GM19455 (cell line): Measurements from ENCODE around the gene DUOXA1.
"Not testable (repeated sequence)": the region's sequence is repeated elsewhere in the genome, so short reads cannot be mapped to it uniquely, and the experiment has no call there.

ENCODE experiments used
- ATAC-seq: cut with Tn5 transposase; IDR thresholded peaks from one replicate; pipeline ENCODE4 v1.9.1; 2021; ENCODE audit not compliant: unreplicated experiment

DUOXA1 gene

DNA sequence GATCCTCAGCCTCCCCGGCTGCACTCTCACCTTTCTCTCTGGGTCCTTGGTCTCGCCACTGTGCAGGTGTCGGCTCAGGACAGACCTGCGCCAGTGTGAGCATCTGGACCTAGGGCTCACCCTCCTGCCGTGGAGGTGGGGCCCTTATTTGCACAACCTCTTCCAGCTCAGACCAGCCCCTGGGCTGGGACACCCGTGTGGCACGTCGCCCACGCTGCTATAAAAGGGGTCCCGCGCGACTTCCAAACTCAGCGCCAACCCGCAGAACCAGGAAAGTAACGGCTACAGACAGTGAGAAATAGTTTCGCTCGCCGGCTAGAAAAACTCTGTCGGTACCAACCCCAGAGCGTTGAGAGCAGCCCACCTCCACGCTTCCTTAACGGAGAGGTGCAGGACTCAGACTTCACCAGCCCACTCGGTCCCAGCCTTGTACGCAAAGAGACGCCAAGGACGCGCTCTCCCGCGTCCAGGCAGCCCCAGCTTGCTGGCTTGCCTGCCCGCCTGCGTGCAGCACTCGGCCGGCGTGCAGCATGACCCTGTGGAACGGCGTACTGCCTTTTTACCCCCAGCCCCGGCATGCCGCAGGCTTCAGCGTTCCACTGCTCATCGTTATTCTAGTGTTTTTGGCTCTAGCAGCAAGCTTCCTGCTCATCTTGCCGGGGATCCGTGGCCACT lies 15.5 kb downstream of the DUOXA1 start, which contains the start of the genes DUOX2 and DUOXA2:
TSS of gene DUOX2 (minus strand) at position 97 of the 675 bp plus-strand sequence. CDS start 761 bp downstream, outside the sequence.
TSS of gene DUOXA2 (plus strand) at position 251 of the 675 bp plus-strand sequence. CDS start at position 531, 280 bp downstream.
- ATAC-seq: no peak

DNA sequence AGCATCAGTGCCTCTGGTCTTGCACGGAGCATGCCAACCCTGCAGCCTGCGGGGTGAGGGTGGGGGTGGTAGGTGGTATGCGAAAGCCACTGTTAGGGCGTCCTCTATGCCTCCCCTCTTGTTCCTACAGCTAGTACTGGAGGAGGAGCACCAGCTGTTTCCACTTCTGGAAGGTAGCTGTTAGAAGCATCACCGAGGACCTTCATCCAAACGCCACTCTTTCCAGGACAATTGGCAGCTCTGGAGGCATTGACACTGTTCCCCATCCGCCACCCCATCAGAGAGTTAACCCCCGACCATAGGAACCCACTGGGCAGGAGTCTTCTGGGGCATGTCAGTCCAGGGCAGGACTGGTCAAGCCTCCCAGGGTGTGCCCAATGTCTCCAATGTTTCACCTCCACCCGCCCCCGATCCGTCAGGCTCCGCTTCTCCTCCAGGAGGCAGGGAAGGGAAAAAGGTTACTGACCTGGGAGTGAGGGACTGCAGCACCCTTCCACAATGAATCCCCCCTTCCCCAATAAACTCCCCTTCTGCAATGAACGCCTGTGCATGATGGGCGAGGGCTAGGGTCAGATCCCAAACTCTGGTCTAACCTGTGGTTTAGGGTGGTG lies 16.2 kb downstream of the DUOXA1 start:
- no peak for ATAC-seq

DNA sequence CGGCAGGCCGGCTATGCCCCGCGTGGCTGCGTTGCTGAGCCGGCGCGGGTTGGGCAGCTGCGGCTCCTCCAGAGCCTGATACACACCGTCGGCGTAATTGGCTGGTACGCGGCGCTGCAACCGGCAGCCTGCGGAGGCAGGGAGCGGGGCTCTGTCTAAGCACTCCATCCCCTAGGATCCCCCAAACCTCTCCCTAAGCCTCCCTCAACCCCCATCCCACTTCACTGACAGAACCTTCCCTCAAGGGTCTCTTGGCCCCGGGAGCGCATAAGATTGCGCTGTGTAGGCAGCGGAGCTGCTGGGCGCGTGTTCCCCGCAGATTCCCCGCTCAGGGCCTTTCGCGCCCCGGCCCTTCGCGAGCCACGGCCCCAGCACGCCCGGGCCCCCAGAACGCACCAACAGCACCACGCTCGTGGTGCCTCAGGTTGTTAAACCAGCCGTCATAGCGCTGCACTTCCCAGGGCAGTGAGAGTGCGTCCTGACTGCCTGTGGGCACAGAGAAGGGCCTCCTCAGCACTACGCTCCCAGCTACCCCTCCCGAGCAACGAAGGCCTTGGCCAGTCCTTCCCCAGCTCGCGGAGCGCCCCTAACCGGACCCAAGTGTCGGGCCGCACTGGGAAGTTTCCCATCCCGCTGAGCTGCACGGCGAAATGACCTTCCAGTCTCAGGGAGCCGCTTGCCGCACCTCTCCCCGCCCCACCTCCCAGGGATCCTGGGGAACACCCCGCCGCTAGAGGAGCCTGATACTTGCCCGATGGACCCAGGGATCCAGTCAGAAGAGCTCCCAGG lies 16.9 kb downstream of the DUOXA1 start:
- no peak for ATAC-seq

DNA sequence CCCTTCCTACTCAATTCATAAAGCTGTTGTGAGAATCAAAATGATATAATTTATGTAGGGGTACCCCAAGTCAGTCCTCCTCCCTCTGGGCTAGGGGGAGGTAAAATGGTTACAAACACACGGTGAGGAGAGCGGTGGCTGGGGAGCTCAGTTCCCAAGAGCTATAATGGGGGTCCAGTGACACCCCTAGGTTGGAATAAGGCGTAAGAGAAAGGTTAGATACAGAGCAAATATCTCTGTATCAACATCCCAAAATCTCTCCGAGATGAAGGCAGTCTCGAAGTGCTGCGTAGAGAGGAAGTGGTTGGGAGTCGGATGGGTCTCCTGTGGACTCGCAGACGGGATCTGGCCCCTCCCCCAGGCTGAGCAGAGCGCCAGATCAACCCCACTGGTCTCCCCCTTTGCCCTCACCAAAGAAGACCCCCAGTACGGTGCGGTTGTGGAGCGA lies 17.5 kb downstream of the DUOXA1 start:
- ATAC-seq: no peak

DNA sequence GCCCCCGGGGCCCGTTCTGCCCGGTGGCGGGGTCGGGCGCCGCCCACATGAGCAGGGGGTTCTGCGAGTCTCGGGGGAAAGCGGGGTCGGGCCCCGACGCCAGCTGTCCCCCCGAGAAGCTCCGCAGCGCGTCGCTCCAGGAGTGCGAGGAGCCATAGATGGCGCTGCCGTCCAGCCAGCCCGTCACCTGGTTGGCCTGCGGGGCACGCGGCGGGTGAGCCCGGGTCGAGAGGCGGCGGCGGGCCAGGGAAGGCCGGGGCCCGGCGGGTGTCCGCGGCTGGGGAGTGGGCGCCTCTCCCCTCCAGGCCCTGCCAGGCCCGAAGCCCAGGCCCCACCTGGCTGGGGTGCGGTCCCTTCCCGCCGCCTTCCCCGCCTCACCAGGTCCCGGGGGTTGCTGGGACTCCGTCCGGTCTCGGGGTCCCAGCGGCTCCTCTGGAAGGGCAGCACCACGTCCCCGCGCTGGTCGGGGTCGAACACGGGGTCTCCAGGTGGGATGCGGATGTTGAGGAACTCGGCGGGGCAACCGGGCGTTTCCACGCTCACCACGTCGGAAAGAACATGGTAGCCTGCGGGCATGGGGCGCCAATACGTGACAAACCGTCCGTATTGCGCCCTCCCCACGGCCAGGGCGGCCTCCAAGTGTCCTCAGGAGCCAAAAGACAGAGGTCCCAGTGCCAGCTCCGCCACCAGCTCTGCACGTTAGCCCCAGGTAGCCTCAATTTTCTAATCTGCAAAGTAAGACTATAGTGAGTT lies 18.1 kb downstream of the DUOXA1 start:
- ATAC-seq: no peak

DNA sequence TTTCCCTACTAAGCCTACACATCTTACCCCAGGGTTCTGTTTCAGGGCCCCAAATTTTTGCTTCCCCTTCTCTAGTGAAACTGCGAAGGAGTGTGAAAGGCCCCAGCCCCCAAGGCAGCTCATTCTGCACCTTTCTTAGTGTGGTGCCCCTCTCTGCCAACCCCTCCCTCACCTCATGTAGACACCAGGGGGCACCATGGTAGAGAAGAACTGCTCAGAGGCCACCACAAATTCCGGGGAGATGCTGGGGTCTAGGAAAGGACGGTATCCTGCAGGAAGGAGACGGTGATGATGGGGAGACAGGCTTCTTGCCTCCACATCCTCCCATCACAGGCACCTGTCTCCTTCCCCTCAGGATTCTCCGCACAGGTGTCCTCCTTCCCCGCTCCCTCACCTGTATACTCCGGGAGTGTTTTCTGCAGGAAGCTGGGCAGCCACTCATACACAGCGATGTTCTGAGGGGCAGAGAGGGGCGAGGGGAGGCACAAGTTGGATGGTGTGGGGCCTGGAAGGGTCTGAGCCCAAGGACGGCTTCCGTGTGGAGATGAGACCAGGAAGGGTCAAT lies 19.3 kb downstream of the DUOXA1 start:
- no peak for ATAC-seq

DNA sequence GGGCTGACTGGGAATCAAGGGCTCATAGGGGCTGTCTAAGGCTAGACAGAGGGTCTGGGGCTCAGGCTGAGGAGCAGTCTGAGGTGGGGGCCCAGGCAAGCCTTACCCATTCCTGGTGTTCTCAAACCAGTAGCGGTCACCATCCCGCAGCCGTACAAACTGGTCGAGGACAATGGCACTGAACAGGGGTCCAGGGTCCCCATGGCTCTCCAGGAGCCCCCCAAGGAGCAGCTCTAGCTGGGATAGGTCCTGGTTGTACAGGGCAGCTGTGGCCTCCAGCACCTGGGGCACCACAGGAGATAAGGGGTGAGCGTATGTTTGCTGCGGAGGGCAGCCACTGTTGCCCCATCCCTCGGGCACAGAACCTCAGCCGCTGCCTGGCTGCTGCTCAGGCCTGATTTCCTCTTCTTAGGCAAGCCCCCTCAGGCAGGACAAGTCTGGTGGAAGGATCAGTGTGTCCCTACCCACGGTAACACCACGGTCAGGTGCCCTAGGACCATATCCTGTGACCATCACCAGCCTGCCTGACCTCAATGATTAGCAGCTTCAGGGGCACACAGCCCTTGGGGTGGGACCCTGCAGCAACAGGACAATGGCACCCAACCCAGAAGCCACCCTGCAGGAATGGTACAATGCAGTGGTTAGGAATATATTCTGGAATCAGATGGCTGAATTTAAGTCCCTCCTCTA lies 21.6 kb downstream of the DUOXA1 start:
- ATAC-seq: no peak

DNA sequence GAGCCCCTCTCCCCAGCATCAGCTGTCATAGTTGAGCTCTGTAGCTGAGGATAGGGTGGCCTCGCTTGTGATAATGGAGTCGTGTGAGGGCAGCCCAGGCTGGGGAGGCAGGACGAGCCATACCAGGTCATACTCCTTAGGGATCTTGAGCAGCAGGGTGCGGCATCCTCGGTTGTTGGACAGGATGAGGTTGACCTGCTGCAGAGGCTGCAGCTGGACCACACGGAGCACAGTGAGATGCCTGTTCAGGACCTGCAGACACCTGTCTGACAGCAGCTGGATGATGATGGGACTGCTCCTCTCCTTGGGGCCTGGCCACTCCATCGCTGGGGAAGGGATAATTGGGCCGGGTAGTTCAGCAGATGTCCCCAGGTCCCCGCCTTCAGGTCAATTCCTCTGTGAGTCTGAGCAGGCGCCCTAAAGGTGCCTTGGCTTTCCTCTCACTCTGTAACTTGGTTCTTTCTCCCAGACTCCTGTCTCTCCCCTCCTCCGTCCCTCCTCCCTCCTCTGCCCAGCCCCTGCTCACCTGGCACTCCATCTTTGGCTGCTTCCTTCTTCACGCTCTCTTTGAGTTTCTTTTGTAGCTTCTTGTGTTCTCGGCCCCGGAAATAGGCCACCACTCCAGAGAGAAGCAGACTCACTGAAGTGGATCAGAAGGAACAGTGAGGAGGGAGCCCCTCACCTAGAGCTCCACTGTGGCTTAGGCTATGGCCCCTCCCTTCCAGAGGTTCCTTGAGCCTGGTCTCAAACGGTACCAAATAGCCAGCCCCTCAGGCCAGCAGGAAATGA lies 23.5 kb downstream of the DUOXA1 start:
- ATAC-seq: no peak

DNA sequence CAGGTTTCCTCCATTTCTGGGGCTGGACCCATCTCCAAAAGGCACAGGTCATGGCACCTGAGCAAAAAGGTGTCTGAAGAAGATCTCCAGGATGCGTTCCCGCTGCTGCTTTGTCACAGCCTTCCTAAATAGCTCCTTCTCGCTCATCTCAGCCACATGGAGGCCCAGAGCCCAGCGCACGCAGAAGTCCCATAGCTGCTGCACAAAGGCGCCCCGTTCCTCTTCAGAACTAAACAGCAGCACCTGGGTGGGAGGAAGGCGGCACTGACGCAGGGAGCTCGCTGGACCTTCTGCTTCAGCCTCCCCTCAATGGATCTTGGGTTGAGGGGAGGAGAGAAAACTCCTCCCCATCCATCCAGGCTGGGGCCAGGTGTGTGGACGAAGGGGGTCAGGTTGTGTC lies 24.1 kb downstream of the DUOXA1 start:
- ATAC-seq: no peak

DNA sequence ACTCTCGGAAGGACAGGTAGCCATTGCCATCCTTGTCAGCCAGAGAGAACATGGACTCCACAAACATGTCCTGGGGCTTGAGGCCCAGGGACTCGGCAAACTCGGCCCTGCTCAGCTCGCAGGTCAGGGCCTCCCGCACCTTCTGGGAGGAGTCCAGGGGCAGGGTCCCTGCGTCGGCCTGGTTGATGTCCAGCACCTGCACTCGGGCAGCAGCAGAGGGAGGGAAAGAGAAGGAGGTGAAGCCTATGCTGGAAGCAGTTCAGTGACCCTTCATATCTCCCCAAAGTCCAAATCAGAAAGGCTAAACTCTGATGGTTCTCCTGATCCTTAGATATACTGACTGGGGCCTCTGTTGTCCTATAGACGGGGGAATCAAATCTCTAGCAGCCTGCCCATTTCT lies 25.5 kb downstream of the DUOXA1 start:
- not testable (repeated sequence) for ATAC-seq

DNA sequence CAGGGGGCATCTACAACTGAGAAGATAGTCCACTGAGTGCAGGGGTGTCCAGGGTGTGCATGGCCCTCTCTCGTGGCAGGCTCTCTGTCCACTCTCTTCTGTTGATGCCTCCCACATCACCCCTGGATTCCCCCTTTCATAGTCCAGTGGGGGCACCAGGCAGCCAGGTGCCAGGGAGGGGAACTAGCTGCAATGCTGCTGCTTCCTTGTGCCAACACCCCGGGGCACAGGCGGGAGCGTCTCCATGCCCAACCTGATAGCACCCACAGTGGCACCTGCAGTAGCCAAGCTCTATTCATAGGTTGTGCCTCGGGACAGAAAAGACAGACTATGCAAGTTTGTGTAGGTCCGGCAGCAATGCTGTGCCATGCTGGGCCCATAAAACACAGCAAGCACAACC lies 27.5 kb downstream of the DUOXA1 start:
- ATAC-seq: no peak

DNA sequence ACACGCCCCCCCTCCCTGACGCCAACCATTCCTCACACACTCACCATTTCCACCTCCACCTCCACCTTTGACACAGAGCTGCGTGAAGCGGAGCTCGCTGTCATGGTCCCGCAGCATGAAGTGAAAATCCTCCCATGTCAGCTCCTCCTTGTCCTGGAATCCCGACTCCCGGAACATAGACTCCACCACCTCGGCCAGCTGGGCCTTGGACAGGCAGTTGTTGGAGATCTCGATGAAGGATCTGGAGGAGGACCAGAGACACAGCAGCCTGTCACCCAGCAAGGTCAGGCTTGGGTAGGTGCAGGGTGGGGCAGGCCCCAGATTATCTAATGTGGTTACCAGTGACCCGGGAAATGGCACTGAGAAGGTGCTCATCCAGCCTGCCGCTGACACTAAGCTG lies 27.9 kb downstream of the DUOXA1 start:
- no peak for ATAC-seq

DNA sequence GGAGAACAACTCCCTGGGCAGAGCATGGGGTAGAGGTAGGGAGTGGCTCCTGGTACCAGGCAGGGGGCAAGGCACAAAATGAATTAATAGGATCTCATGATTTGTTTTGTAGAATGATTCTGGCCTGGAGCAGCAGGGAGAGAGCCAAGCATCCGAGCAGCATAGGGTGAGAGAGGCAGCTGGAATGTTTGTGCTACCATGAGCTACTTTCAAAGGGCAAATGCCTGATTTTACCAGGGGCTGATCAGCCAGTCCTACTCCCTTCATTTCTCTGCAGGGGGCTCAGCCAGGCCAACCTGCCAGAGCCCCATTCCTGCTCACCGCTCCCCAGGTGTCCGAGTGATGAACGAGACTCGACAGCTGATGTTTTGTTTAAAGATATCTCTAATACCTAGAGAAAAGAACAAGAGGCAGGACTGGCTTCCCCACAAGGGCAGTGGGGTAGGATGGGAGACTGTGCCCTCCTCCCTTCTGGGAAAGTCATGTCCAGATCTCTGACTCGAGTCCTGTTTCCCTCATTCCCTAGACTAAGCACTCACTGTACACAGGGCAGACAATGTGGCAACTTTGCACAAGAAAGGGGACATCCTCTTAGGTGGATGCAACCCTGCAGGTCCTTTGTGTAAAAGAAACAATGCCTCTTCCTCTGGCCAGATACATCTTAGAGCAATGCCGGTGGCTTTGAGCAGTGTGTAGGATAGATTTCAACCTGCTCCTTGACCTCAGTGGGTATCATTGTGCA lies 28.6 kb downstream of the DUOXA1 start:
- no peak for ATAC-seq

DNA sequence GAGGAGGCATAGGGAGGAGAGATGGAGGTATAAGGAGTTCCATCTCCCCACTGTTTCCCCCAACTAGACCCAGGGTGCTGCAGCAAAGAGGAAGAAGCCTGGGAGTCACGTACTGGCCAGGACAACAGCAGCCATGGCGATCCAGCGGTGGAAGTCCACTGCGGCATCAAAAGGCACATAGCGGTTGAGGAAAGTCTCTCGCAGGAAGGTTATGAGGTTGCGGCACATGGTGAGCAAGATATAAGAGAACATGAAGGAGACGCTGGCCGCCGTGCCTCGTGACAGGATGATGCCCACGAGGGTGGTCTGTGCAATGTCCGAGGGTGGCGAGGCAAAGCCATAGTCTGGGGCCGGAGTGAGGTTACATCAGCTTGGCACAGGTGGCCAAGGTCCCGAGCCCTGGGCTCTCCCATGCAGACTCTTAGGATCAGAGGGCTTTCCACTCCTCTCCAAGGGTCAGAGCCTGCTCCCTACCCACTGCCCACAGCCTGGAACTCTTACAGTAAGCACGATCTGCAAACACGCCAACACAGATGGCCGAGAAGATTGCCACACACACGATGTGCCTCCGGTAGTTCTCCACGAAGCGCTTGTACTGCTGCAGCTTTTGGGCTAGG lies 30.0 kb downstream of the DUOXA1 start:
- ATAC-seq: no peak

DNA sequence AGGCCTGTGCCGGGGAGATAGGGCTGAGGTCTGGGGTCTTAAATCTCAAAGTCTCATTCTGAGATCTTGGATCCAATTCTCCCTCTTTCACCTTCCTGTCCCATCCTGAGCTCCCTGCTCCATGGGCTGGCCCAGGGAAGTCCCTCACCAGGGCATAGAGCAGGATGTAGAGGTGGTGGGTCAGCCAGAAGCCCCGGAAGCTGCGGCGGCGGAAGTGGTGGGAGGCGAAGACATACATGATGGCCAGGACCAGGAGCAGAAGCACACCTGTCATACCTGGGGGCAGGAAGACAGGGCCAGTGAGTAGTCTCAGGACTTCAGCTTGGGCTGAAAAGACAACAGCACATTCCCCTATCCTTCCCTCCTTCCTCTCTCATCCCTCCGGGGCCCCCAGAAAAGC lies 32.2 kb downstream of the DUOXA1 start:
- no peak for ATAC-seq

DNA sequence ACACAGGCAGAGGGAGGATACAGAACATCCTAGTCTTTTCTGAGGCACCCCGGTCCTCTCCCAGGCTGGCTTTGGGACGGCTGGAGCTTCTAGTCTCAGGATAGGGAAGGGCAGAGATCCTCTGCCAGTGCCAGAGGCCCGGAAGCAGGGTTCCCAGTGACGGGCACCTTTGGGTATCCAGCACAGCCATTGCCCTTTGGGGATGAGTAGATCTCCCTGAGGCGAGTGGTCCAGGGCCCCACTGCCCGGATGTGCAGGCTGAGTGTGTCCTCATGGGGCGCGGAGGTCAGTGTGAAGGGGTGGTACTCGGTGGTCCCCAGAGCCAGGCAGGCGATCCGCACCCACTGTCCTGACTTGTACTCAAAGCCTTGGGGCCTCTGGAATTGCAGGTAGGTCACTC lies 34.0 kb downstream of the DUOXA1 start:
- ATAC-seq: no peak

DNA sequence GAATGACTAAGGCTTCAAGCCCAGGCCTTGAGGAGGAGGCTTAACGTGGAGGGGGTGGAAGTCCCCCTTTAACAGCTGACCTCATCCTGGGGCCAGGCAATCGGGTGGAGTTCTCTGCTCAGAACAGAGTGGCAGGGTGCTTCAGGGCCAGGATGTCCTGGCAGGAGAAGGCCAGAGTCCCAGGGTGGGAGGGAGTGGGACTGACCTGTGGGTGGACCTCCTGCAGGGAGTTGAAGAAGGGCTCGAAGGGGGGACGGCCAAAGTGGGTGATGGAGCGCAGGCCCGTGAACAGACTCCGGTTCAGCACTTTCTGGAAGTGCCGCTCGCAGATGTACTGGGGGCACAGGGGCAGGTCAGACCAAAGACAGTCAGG lies 35.3 kb downstream of the DUOXA1 start:
- no peak for ATAC-seq

DNA sequence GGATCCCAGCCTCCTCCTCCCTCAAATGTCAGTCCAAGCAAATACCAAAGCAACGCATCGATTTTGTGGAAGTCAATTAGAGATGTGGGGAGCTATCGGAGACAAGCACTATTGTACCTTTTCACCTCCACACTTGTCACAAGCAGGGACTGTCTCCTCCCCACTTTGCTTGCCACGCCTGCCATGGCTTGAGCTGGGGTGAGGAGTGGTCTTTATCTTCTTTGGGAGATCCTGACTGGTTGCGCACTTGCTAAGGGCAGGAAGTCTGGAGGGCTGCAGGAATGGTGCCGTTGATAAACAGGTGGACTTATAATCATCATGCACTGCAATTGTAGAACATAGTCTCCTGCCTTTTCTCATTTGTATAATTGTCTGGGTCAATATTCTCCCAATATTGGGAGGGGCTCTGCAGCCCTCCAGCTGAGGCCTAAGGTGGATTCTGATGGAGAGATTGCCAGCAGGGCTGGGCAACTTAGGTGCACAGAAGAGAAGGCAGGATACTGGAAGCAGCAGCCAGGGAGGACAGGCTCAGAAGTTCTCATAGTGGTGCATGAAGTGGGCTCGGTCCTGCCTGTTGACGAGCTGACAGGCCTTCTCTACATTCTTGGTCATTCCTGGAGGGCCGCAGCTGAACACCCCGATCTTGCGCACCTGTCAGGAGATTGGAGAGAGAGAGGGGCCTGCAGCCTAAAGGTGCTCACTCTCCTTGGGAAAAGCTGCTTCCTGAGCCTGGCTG lies 35.9 kb downstream of the DUOXA1 start:
- ATAC-seq: no peak
